HepG2 (cell line): Measurements from ENCODE around the gene FAM169A. TPM values are rescaled to one million over a fixed set of nuclear protein-coding genes. Genes with fewer than 3 reads are reported as not detected.
"Not testable (repeated sequence)": the region's sequence is repeated elsewhere in the genome, so short reads cannot be mapped to it uniquely, and the experiment has no call there.

Experiments used
- ATAC-seq: fragments of 200-7000 bp; cut with Tn5 transposase; 3 replicates; pipeline ENCODE4 v1.9.1; 2020; ENCODE audit warnings: mild to moderate bottlenecking, moderate library complexity
- BruUV-seq: library from RNA; stranded (reverse); fragments of 400-500 nt; replicated peaks from 2 replicates; lab custom pipeline; 2021; lab: Mats Ljungman, UMichigan
- CTCF ChIA-PET: fragments of 300-600 bp; formaldehyde crosslinking; extraction: SDS; loops from one replicate; lab custom pipeline; 2021; ENCODE audit warnings: low total read pairs, inconsistent platforms, low intra/inter-chr PET ratio; lab: Yijun Ruan, JAX
- POLR2A ChIA-PET: fragments of 350-600 bp; sonication (Branson Sonifier 250); formaldehyde crosslinking; loops from one replicate; lab custom pipeline; 2020; ENCODE audit warnings: antibody characterized with exemption, inconsistent platforms; lab: Yijun Ruan, JAX
- DNase-seq: peaks from one replicate; pipeline ENCODE4 v3.0.0-alpha.2; 2015; ENCODE audit warnings: low spot score
- FAIRE-seq: peaks from 3 replicates; lab custom pipeline; 2011; peaks lifted over from hg19 to GRCh38; lab: Jason Lieb, UNC
- H2AFZ ChIP-seq: one replicate; pipeline ENCODE4 v1.6.1; 2011; ENCODE audit warnings: low read length, inconsistent platforms
- H3K27ac ChIP-seq: fragments of 300-600 bp; 3 replicates; pipeline ENCODE4 v1.8.0; 2011; ENCODE audit warnings: mixed run types, mild to moderate bottlenecking, mixed read lengths, low read length, inconsistent platforms; ENCODE audit not compliant: insufficient read depth; ENCODE audit errors: extremely low read length
- H3K27me3 ChIP-seq, 2 experiments: fragments of 200-600 bp in 1 of 2; 2 replicates in 1 of 2; 3 replicates in 1 of 2; pipeline versions ENCODE4 v1.6.0 to v1.8.0; 2011; ENCODE audit warnings: low read length in 2 of 2, mild to moderate bottlenecking in 2 of 2, moderate library complexity in 2 of 2, inconsistent platforms in 1 of 2; ENCODE audit not compliant: insufficient read depth in 2 of 2, control insufficient read depth in 1 of 2
- H3K36me3 ChIP-seq, 2 experiments: fragments of 200-600 bp in 1 of 2; replicated peaks in 1 of 2; 2 replicates in 1 of 2; 3 replicates in 1 of 2; pipeline versions ENCODE4 v1.5.1 to v1.8.0; 2011; ENCODE audit warnings: low read length in 2 of 2, inconsistent platforms in 1 of 2; ENCODE audit not compliant: insufficient read depth in 2 of 2, control insufficient read depth in 1 of 2
- H3K4me1 ChIP-seq: 2 replicates; pipeline ENCODE4 v1.5.1; 2012; ENCODE audit warnings: low read length, inconsistent platforms; ENCODE audit not compliant: insufficient read depth
- H3K4me2 ChIP-seq: 2 replicates; pipeline ENCODE4 v1.6.0; 2011; ENCODE audit warnings: low read depth, low read length, inconsistent platforms
- H3K4me3 ChIP-seq, 3 experiments: fragments of 200-600 bp in 1 of 3; sonication (generic), shearing (Covaris generic) in 1 of 3; replicated peaks in 1 of 3; 2 replicates each; pipeline ENCODE4 v1.5.1; 2011 to 2016; ENCODE audit warnings: low read length in 3 of 3, inconsistent platforms in 2 of 3, low read depth in 2 of 3, mild to moderate bottlenecking in 2 of 3, control low read depth in 1 of 3, mixed read lengths in 1 of 3; ENCODE audit not compliant: insufficient read depth in 1 of 3
- H3K79me2 ChIP-seq: one replicate; pipeline ENCODE4 v1.6.1; 2011; ENCODE audit warnings: low read length, inconsistent platforms; ENCODE audit not compliant: insufficient read depth
- H3K9ac ChIP-seq: 2 replicates; pipeline ENCODE4 v1.6.0; 2011; ENCODE audit warnings: mild to moderate bottlenecking, low read depth, low read length, inconsistent platforms; ENCODE audit not compliant: insufficient read depth
- H3K9me3 ChIP-seq: 2 replicates; pipeline ENCODE4 v1.5.1; 2012; ENCODE audit warnings: mild to moderate bottlenecking, low read length
- H4K20me1 ChIP-seq: 2 replicates; pipeline ENCODE4 v1.6.0; 2011; ENCODE audit warnings: inconsistent platforms, mild to moderate bottlenecking, low read length, moderate library complexity; ENCODE audit not compliant: insufficient read depth
- ZNF788 ChIP-seq: sonication (generic); formaldehyde crosslinking; IDR thresholded peaks from 2 replicates; pipeline ENCODE4 v1.5.0; 2020; ENCODE audit warnings: mild to moderate bottlenecking, missing genetic modification reagents, borderline replicate concordance
- WGBS: methylation state at CpG from one replicate; pipeline ENCODE4 v1.1.6; 2017; ENCODE audit warnings: low lambda C conversion rate; 5-methylcytosine and 5-hydroxymethylcytosine counted together
- in situ Hi-C: cut with HindIII; loops from 2 replicates; pipeline ENCODE4 v1.10.0; 2017; ENCODE audit warnings: low pct_unique_long_range_greater_than_20kb; ENCODE audit not compliant: extremely low pct_ligation_motif_present
- intact Hi-C: fragments of 100-400 bp; cut with micrococcal nuclease; formaldehyde crosslinking; loops from one replicate; pipeline ENCODE4 v1.10.0; 2022; ENCODE audit not compliant: unreplicated experiment
- polyA plus RNA-seq, 8 experiments: library from polyadenylated mRNA; depleted of rRNA in 3 of 8; stranded (reverse) in 7 of 8; unstranded in 1 of 8; fragments of >200 nt; fragmentation: Illumina TruSeq in 4 of 8; extraction: Trizol in 4 of 8; gene quantifications; 2 replicates each; pipeline versions ENCODE4 v1.2.1 to v1.2.3, GENCODE V29; 2011 to 2016; ENCODE audit warnings: low read depth in 4 of 8, missing spikeins in 1 of 8, mixed read lengths in 1 of 8; ENCODE audit not compliant: insufficient read depth in 1 of 8
- total RNA-seq, 5 experiments: library from RNA; depleted of rRNA; stranded (reverse); fragments of >200 nt; fragmentation: Illumina TruSeq; extraction: Trizol; gene quantifications; 2 replicates each; pipeline ENCODE4 v1.2.3, GENCODE V29; 2016; ENCODE audit warnings: low read depth in 1 of 5
- TF ChIP-seq, protein P1 (sequence below): sonication (generic); formaldehyde crosslinking; IDR thresholded peaks from 2 replicates; pipeline ENCODE4 v1.4.0; 2020; ENCODE audit warnings: missing genetic modification reagents

FAM169A gene
- total and polyA plus RNA-seq, 2 of the 13 experiments (the other 11 are each of a cell fraction or from before 2014, with no cell fraction given): 21.1 to 110 TPM

DNA sequence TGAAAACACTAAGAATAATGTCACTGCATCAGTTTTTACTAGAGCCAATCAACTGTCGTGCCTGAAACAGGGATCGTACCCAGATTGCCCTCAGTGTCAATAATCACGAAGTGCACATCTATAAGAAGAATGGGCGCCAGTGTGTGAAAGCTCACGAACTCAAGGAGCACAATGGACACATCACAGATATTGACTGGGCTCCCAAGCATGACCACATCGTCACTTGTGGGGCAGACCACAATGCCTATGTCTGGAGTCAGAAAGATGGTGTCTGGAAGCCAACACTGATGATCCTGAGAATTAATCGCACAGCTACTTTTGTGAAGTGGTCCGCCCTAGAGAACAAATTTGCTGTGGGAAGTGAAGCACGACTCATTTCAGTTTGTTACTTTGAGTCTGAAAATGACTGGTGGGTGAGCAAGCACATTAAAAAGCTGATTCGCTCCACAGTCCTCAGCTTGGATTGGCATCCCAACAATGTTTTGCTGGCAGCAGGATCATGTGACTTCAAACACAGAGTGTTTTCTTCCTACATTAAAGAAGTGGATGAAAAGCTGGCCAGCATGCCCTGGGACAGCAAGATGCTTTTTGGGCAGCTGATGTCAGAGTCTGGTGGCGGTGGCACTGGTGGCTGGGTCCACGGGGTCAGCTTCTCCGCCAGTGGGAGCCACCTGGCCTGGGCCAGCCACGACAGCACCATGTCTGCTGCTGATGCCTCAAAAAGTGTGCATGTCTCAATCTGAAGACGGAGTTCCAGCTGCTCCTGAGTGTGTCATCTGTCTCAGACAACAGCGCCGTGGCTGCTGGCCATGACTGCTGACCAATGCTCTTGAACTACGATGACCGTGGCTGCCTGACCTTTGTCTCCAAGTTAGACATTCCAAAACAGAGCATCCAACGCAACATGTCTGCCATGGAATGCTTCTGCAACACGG lies 66.9 kb downstream of the FAM169A start (continued):
- TF ChIP-seq, protein P1, sequence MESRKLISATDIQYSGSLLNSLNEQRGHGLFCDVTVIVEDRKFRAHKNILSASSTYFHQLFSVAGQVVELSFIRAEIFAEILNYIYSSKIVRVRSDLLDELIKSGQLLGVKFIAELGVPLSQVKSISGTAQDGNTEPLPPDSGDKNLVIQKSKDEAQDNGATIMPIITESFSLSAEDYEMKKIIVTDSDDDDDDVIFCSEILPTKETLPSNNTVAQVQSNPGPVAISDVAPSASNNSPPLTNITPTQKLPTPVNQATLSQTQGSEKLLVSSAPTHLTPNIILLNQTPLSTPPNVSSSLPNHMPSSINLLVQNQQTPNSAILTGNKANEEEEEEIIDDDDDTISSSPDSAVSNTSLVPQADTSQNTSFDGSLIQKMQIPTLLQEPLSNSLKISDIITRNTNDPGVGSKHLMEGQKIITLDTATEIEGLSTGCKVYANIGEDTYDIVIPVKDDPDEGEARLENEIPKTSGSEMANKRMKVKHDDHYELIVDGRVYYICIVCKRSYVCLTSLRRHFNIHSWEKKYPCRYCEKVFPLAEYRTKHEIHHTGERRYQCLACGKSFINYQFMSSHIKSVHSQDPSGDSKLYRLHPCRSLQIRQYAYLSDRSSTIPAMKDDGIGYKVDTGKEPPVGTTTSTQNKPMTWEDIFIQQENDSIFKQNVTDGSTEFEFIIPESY (CRISPR knock-in tag): 0 out of 2 replicates have a peak, but pooled peaks have one; percentile 33
- no peak for TF ChIP-seq ZNF788

DNA sequence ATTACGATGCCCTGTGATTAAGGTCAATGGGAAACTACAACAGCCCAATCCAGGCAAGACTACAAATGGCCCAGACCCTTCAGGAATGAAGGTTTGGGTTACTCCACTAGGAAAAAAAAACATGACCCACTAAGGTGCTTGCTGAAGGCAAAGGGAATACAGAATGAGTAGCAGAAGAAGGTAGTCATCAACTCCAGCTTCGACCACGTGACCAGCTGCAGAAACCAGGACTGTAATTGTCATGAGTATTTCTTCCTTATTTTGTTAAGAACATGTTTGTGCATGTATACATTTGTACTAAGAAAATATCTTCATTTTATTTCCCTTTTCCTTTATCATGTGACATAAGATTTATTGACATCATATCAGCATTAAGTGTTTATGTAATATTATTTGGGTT lies 74.5 kb downstream of the FAM169A start:
- DNase-seq, H3K4me3 ChIP-seq, ATAC-seq, POLR2A ChIA-PET, H2AFZ ChIP-seq, H3K4me2 ChIP-seq, in situ Hi-C loops, CTCF ChIA-PET, FAIRE-seq, H4K20me1 ChIP-seq, H3K9me3 ChIP-seq, H3K9ac ChIP-seq, H3K79me2 ChIP-seq, intact Hi-C loops, H3K27ac ChIP-seq, H3K4me1 ChIP-seq, H3K27me3 ChIP-seq: not testable (repeated sequence)
- peaks cover 16 to 73% of the 10 kb centered on the region in 2 experiments; a peak in 4 of 5 replicates for H3K36me3 ChIP-seq
- 98% methylated on average over 3 of the region's 3 CpGs for WGBS
- TSS peak; percentile 9 for BruUV-seq
